ENCODE measurements around the gene MS4A4E. TPM values are rescaled to one million over a fixed set of nuclear protein-coding genes. Genes with fewer than 3 reads are reported as not detected.

Gene MS4A4E
- total RNA-seq, 1 experiment from 2014 or later, result 0.42 TPM

GRCh38 chr11:60159868-60160267 is 83.1 kb downstream of the MS4A4E start:
- Histone ChIP-seq H3K4ac (ENCODE audit: low read depth, low read length) (no peak overlapping the region), H3K9me3 (ENCODE audit: control insufficient read depth, low read depth, low read length) (no peaks in the 10 kb centered on the region), H2BK5ac (ENCODE audit: insufficient read length, low read length) (no peak overlapping the region), H3T11ph (ENCODE audit: low read length) (no peak overlapping the region), H2AFZ (ENCODE audit: low read length) (no peak overlapping the region), H3K56ac (ENCODE audit: insufficient read length, low read depth, low read length) (no peak overlapping the region), H3K23ac (ENCODE audit: insufficient read length, low read depth, low read length) (no peak overlapping the region), H3K23me2 (ENCODE audit: insufficient read length, low read depth, low read length, poor library complexity, severe bottlenecking) (no peaks in the 10 kb centered on the region), H3K4me1 (ENCODE audit: insufficient read depth, low read length) (no peaks in the 10 kb centered on the region), H3K79me1 (ENCODE audit: insufficient read depth, low read depth, low read length, poor library complexity, severe bottlenecking) (no peaks in the 10 kb centered on the region), H4K91ac (ENCODE audit: insufficient read length, low read depth, low read length) (no peak overlapping the region), H2AK5ac (ENCODE audit: insufficient read length, low read length) (no peak overlapping the region), H4K5ac (ENCODE audit: insufficient read length, low read depth, low read length) (no peak overlapping the region), H2BK15ac (ENCODE audit: low read depth, low read length) (no peak overlapping the region), H2BK12ac (ENCODE audit: insufficient read length, low read depth, low read length) (no peak overlapping the region), H3K18ac (ENCODE audit: insufficient read length, low read depth, low read length) (no peak overlapping the region), H3K9ac (ENCODE audit: extremely low read depth, insufficient read length, low read length) (no peak overlapping the region), H2BK20ac (ENCODE audit: low read depth, low read length, poor library complexity, severe bottlenecking) (no peak overlapping the region), H3K79me2 (ENCODE audit: insufficient read depth, low read length) (no peaks in the 10 kb centered on the region), H4K8ac (replicated peaks; ENCODE audit: insufficient read length, low read depth, low read length) (no peak overlapping the region), H4K20me1 (ENCODE audit: control insufficient read depth, insufficient read depth, insufficient read length) (no peaks in the 10 kb centered on the region), H3K27ac (ENCODE audit: insufficient read length, low read depth, low read length) (no peak overlapping the region), H3K27me3 (ENCODE audit: insufficient read depth, low read length) (no peaks in the 10 kb centered on the region), H2BK120ac (ENCODE audit: low read depth, low read length, poor library complexity, severe bottlenecking) (no peak overlapping the region), H3K4me2 (ENCODE audit: insufficient read depth, insufficient read length, low read length) (no peak overlapping the region), H3K14ac (ENCODE audit: insufficient read depth, low read length) (no peak overlapping the region)
- Mint-ChIP-seq H3K4me3 (no peak overlapping the region), H3K27ac (no peak overlapping the region), H3K9me3 (peaks cover 6 to 7% of the 10 kb centered on the region in 2 experiments; a peak in 3 of 5 replicates), H3K36me3 (ENCODE audit: insufficient read depth in 1 of 3, low read depth in 3 of 3) (peaks cover 0 to 2% (median 0%) of the 10 kb centered on the region in 3 experiments; a peak in 2 of 7 replicates), H3K27me3 (ENCODE audit: low read depth) (no peaks in the 10 kb centered on the region), H3K4me1 (no peaks in the 10 kb centered on the region)
- TF ChIP-seq CTCF (conservative IDR thresholded peaks at IDR 0.05), result no peak
- no peak for DNase-seq
- no CpG with 5 or more reads among the region's 1 CpG for WGBS (ENCODE audit: extremely low coverage, insufficient read length, low lambda C conversion rate)

All from H9 (cell line).